ENCODE data around the gene ZNF791.

- TF ChIP-seq POLR2A (IDR thresholded peaks at IDR 0.05): no peak
- no peak for TF ChIP-seq CTCF (IDR thresholded peaks at IDR 0.05)
- no peak for TF ChIP-seq POLR2AphosphoS5 (IDR thresholded peaks at IDR 0.05)
These were observed 7.0 kb upstream of the ZNF791 start for GRCh38 chr19:12603714-12604113.
